Heart left ventricle (tissue), 13 donors: ENCODE data around the gene MEG3.

Source experiments
- POLR2A ChIP-seq, 2 donors: fragments of 450-650 bp; IDR thresholded peaks; one replicate each; pipeline ENCODE4 v1.6.1; 2017; ENCODE audit warnings: antibody characterized with exemption in 2 of 2, mild to moderate bottlenecking in 2 of 2, moderate library complexity in 2 of 2
- TF ChIP-seq, protein P1 (sequence below), 12 donors: fragments of 200-600 bp; sonication (generic) in 4 of 12; IDR thresholded peaks; one replicate each; pipeline versions ENCODE4 v1.5.0 to v1.8.0; 2018 to 2022; ENCODE audit warnings: antibody characterized with exemption in 12 of 12, mild to moderate bottlenecking in 5 of 12
- donor health status: ischemic (EF 13 %, LVEDD 7.1; RV severe dilation, severe dysfunction).
- donor health status: DM: no; HTN: yes; CAD: no.
- donor health status: DM: no; HTN: no; CAD: no.
- donor health status: ischemic (EF 25% LVEDD 6.9; RV normal size, moderate dysfunction).
- donor health status: ischemic (EF 25% LVEDD 5.7; RV mildly dilated, moderate dysfunction).
- donor health status: ischemic (EF 35%, LVEDD 5.7; RV mildly dilated, moderate dysfunction).
- donor health status: nonischemic (EF 11% LVEDD 7.7; RV severe dilation, severe dysfunction).
- donor health status: DM: yes; HTN: yes; CAD: no.
- donor health status: PGD.
- donor health status: ischemic (EF 29% LVEDD 5.4; RV normal size, mild dysfunction).
- donor health status: nonischemic (EF 23%, LVEDD 6.1; RV moderate dilation, normal function).

DNA sequence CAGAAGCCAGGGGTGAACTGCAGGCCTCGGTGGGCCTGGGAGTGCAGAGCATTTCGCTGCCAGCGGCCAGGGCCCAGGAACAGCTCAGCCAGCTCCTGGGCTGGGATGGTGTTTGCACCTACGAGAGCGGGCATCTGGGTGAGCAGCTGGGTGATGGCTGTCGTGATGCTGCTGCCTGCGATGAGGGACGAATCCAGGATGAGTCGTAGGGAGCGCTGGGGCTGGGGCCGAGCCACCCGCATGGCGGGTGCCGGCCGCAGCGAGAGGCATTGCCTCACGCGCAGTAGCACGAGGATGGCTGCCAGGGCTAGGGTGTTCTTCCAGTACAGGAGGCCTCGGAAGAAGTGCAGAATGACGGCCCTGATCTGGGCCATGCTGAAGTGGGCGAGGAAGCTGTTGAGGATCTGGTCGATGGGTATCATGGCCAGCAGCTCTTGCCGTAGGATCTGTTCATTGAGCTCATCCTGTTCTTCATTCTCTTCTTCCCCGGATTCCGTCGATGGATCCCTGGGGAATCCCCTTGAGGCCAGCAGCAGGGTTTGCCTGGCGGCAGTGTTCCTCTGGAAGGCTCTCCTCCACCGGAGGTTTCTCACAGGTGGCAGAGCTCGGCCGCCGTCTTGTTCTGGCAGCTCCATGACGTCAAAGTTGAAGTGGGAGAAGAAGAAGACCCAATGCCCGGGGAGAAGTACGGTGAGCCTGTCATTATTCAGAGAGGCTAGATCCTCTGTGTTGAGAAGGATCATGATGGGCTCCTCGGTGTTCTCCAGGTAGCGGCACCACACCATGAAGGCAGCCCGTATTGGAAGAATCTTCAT lies 55.5 kb downstream of the MEG3 start:
- TF ChIP-seq, protein P1, sequence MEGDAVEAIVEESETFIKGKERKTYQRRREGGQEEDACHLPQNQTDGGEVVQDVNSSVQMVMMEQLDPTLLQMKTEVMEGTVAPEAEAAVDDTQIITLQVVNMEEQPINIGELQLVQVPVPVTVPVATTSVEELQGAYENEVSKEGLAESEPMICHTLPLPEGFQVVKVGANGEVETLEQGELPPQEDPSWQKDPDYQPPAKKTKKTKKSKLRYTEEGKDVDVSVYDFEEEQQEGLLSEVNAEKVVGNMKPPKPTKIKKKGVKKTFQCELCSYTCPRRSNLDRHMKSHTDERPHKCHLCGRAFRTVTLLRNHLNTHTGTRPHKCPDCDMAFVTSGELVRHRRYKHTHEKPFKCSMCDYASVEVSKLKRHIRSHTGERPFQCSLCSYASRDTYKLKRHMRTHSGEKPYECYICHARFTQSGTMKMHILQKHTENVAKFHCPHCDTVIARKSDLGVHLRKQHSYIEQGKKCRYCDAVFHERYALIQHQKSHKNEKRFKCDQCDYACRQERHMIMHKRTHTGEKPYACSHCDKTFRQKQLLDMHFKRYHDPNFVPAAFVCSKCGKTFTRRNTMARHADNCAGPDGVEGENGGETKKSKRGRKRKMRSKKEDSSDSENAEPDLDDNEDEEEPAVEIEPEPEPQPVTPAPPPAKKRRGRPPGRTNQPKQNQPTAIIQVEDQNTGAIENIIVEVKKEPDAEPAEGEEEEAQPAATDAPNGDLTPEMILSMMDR (IDR thresholded peaks at IDR 0.05), result no peak
- no peak for TF ChIP-seq POLR2A (IDR thresholded peaks at IDR 0.05)
